Stimulated activated CD8-positive, alpha-beta memory T cell treated with anti-CD3 and anti-CD28 coated beads, Interleukin-15, amount 100 ng/mL, for 48 hours (primary cell): ENCODE results near the gene PHACTR3.
"Not testable (repeated sequence)": the region's sequence is repeated elsewhere in the genome, so short reads cannot be mapped to it uniquely, and the experiment has no call there.

ENCODE experiments used
- DNase-seq, 2 donors: peaks; one replicate each; pipeline ENCODE4 v3.0.0-alpha.2; 2020; ENCODE audit warnings: low read depth in 2 of 2

PHACTR3 gene

GRCh38 chr20:59618585-59618984 lies 14.2 kb downstream of the PHACTR3 start:
- not testable (repeated sequence) for DNase-seq

GRCh38 chr20:59620860-59621505 lies 16.6 kb downstream of the PHACTR3 start:
- no peak for DNase-seq

GRCh38 chr20:59622496-59622895 lies 18.2 kb downstream of the PHACTR3 start:
- no peak for DNase-seq

GRCh38 chr20:59623133-59623532 lies 18.8 kb downstream of the PHACTR3 start:
- no peak for DNase-seq

GRCh38 chr20:59623583-59623982 lies 19.2 kb downstream of the PHACTR3 start:
- DNase-seq: no peak

- no peak for DNase-seq
Observed at GRCh38 chr20:59624401-59624800, 20.1 kb downstream of the PHACTR3 start.

GRCh38 chr20:59625214-59625922 lies 21.0 kb downstream of the PHACTR3 start:
- no peak for DNase-seq

- DNase-seq: no peak
Observed at GRCh38 chr20:59627298-59627697, 23.0 kb downstream of the PHACTR3 start.

- DNase-seq: no peak
Observed at GRCh38 chr20:59628171-59628570, 23.8 kb downstream of the PHACTR3 start.

- no peak for DNase-seq
Observed at GRCh38 chr20:59629141-59630045, 25.1 kb downstream of the PHACTR3 start.

- no peak for DNase-seq
Observed at GRCh38 chr20:59630526-59630925, 26.2 kb downstream of the PHACTR3 start.

GRCh38 chr20:59631751-59632540 lies 27.6 kb downstream of the PHACTR3 start:
- DNase-seq: no peak

- no peak for DNase-seq
Observed at GRCh38 chr20:59632541-59633113, 28.3 kb downstream of the PHACTR3 start.

- DNase-seq: no peak
Observed at GRCh38 chr20:59633656-59634251, 29.4 kb downstream of the PHACTR3 start.

GRCh38 chr20:59634435-59635005 lies 30.2 kb downstream of the PHACTR3 start:
- no peak for DNase-seq

- no peak for DNase-seq
Observed at GRCh38 chr20:59636766-59637370, 32.5 kb downstream of the PHACTR3 start.

- no peak for DNase-seq
Observed at GRCh38 chr20:59640267-59640666, 35.9 kb downstream of the PHACTR3 start.

GRCh38 chr20:59643615-59644061 lies 39.3 kb downstream of the PHACTR3 start:
- DNase-seq: no peak

GRCh38 chr20:59644371-59644939 lies 40.1 kb downstream of the PHACTR3 start:
- no peak for DNase-seq

- DNase-seq: no peak
Observed at GRCh38 chr20:59645271-59645670, 40.9 kb downstream of the PHACTR3 start.
